Measurements from ENCODE around the gene CDH26.

CDH26 gene

DNA sequence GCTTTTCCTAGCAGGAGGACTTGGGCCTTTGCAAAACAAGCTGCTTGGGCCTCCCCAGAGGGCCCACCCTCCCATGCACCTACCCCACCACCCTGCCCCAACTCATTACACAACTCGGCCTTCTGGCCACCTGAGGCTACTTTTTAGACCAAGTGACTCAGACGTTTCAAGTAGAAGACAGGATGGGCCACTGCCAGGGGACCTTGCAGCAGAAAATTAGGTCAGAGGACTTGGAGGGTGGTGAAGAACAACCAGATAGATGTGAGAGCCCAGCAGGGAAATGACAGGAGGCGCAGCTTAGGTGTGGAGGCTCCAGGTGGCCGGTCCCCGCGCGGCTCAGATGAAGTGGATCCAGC, 19.5 kb upstream of the CDH26 start:
- H3K4me3 ChIP-seq (replicated peaks; ENCODE audit: insufficient read depth, low read length): peak overlapping the region; percentile 88
- DNase-seq (ENCODE audit: low read depth in 1 of 2, low spot score in 1 of 2): no peak

DNA sequence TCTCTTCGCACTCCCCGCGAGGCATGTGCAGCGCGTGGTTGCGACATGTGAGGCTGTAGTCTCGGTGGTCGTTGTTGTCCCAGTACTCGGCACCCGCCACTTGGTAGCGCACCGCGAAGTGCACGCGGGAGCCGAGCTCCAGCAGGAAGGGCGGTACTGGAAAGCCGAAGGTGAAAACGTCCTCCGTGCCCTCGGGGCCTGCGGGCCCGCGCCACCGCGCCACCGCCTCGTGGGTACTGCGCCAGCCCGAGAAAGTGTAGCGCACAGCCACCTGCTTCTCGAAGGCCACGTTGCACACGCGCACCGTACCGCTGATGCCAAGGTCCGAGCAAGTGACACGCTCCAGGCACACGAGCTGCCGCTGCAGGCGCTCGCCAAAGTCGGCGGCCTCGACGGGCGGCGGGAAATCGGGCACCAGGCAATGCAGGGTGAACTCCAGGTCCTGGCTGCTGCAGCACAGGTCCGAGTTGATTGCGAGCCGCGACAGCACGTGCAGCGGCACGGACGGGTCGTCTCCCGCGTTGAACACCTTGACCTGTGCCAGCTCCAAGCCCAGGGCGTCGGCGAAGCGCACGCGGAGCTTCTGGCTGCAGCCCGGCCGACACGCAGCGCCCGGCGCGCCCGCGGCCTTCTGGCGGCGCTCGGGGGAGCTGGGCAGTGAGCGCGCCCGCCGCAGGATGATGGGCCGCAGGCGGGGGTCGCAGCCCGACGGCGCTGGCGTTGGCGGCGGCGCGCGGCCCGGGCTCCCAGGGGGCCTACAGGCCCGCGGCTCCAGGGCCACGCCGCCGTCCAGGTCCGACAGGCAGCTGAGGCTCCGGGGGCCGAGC, 19.0 kb upstream of the CDH26 start:
- DNase-seq (ENCODE audit: low read depth in 1 of 2, low spot score in 1 of 2): no peak
- TF ChIP-seq, protein P1, sequence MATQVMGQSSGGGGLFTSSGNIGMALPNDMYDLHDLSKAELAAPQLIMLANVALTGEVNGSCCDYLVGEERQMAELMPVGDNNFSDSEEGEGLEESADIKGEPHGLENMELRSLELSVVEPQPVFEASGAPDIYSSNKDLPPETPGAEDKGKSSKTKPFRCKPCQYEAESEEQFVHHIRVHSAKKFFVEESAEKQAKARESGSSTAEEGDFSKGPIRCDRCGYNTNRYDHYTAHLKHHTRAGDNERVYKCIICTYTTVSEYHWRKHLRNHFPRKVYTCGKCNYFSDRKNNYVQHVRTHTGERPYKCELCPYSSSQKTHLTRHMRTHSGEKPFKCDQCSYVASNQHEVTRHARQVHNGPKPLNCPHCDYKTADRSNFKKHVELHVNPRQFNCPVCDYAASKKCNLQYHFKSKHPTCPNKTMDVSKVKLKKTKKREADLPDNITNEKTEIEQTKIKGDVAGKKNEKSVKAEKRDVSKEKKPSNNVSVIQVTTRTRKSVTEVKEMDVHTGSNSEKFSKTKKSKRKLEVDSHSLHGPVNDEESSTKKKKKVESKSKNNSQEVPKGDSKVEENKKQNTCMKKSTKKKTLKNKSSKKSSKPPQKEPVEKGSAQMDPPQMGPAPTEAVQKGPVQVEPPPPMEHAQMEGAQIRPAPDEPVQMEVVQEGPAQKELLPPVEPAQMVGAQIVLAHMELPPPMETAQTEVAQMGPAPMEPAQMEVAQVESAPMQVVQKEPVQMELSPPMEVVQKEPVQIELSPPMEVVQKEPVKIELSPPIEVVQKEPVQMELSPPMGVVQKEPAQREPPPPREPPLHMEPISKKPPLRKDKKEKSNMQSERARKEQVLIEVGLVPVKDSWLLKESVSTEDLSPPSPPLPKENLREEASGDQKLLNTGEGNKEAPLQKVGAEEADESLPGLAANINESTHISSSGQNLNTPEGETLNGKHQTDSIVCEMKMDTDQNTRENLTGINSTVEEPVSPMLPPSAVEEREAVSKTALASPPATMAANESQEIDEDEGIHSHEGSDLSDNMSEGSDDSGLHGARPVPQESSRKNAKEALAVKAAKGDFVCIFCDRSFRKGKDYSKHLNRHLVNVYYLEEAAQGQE (IDR thresholded peaks at IDR 0.05; ENCODE audit: insufficient replicate concordance, low read depth): no peak
- TF ChIP-seq CTCF (IDR thresholded peaks at IDR 0.05; ENCODE audit: insufficient read depth, low read length): no peak
- TF ChIP-seq POLR2AphosphoS5 (IDR thresholded peaks at IDR 0.05; ENCODE audit: low read depth): no peak
- TF ChIP-seq GABPA (IDR thresholded peaks at IDR 0.05; ENCODE audit: low read depth): no peak
- no peak for TF ChIP-seq SPI1 (IDR thresholded peaks at IDR 0.05; ENCODE audit: borderline replicate concordance, low read depth)
- H3K27ac ChIP-seq (replicated peaks): peak overlapping the region; percentile 95
- peak overlapping the region; percentile 88 for H3K4me3 ChIP-seq (replicated peaks; ENCODE audit: insufficient read depth, low read length)
- no peaks in the 10 kb centered on the region for H3K27me3 ChIP-seq (ENCODE audit: insufficient read depth, poor library complexity, severe bottlenecking)

More for the DNA sequence above, 19.5 kb upstream of the CDH26 start:
- TF ChIP-seq, protein P1 (IDR thresholded peaks at IDR 0.05; ENCODE audit: insufficient replicate concordance, low read depth): no peak
- TF ChIP-seq CTCF (IDR thresholded peaks at IDR 0.05; ENCODE audit: insufficient read depth, low read length) (no peak), POLR2AphosphoS5 (IDR thresholded peaks at IDR 0.05; ENCODE audit: low read depth) (no peak), GABPA (IDR thresholded peaks at IDR 0.05; ENCODE audit: low read depth) (no peak), SPI1 (IDR thresholded peaks at IDR 0.05; ENCODE audit: borderline replicate concordance, low read depth) (no peak)
- no peaks in the 10 kb centered on the region for H3K27me3 ChIP-seq (ENCODE audit: insufficient read depth, poor library complexity, severe bottlenecking)
- no peak overlapping the region for H3K27ac ChIP-seq (replicated peaks)

- TF ChIP-seq POLR2AphosphoS5 (IDR thresholded peaks at IDR 0.05; ENCODE audit: low read depth) (no peak), CTCF (IDR thresholded peaks at IDR 0.05; ENCODE audit: insufficient read depth, low read length) (no peak), GABPA (IDR thresholded peaks at IDR 0.05; ENCODE audit: low read depth) (no peak)
- Histone ChIP-seq H3K27ac (replicated peaks) (peak overlapping the region; percentile 95), H3K4me3 (replicated peaks; ENCODE audit: insufficient read depth, low read length) (peak overlapping the region; percentile 88), H3K27me3 (ENCODE audit: insufficient read depth, poor library complexity, severe bottlenecking) (no peaks in the 10 kb centered on the region)
- no peak for DNase-seq (ENCODE audit: low read depth in 1 of 2, low spot score in 1 of 2)
These were observed 18.4 kb upstream of the CDH26 start for GRCh38 chr20:59939879-59940128.
